Activated naive CD8-positive, alpha-beta T cell treated with anti-CD3 and anti-CD28 coated beads, Interleukin-2, amount 50 U/mL, for 16 hours (primary cell): ENCODE results near the gene DYTN.
A peak's percentile ranks its signal among the peaks of the same experiment; 100 is the strongest.
"Not testable (repeated sequence)": the region's sequence is repeated elsewhere in the genome, so short reads cannot be mapped to it uniquely, and the experiment has no call there.

Experiments
- DNase-seq: peaks from one replicate; pipeline ENCODE4 v3.0.0-alpha.2; 2020; ENCODE audit warnings: low read depth, low spot score

Gene DYTN, protein sequence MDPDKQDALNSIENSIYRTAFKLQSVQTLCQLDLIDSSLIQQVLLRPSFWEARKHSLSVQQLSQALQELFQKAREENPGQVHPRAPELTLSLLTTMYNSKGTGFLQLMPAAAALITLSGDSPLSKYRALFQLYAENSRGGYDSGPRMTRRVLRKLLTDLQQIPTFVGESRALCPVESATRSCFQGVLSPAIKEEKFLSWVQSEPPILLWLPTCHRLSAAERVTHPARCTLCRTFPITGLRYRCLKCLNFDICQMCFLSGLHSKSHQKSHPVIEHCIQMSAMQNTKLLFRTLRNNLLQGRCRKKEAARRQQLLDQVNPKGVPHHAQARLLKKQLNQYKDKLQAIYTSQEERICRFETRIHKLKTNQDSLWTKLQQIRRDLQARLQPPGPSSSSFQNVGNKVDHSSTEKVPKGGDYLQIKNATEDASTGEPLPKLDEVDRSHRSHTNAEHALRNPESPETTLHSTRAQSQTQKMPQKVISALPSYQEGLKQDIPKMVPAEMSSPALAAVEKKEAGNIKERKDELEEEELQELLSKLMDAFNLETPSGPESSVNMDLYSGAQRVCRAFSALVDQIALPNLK

GRCh38 chr2:206718296-206718695, at the start of gene DYTN:
TSS of gene DYTN (minus strand) at chr2:206718396. CDS start at chr2:206718279, 117 bp downstream.
- DNase-seq = no peak

- DNase-seq = no peak
These were observed 48.1 kb upstream of the DYTN start for GRCh38 chr2:206766057-206766930.

GRCh38 chr2:206765242-206766056, 47.3 kb upstream of the DYTN start, which contains the start of the genes FASTKD2 and MDH1B:
TSS of gene FASTKD2 (plus strand) at chr2:206765606. CDS start at chr2:206766694, 1,088 bp downstream.
TSS of gene MDH1B (minus strand) at chr2:206765328. CDS start at chr2:206765271, 57 bp downstream.
- peak; percentile 68 for DNase-seq

- no peak for DNase-seq
These were observed 46.6 kb upstream of the DYTN start for GRCh38 chr2:206764673-206765241.

DNA sequence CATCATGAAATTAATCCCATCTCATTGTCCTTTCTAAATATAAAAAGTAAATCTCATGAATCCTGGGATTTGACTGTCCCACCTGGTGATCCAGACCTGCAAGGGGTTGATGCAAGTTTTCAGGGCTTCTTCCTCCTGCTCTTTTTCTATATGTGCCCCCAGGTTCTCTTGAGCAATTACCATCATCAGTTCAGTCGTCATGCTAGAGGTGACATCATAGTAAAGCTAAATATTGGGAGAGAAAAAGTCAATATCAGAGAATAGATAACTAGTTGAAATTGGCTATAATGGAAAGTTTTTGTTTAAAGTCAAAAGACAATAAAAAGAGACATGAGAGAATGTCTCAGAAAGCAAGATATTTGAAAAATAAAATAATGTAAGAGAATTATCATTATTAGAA, 38.6 kb upstream of the DYTN start:
- no peak for DNase-seq

GRCh38 chr2:206740800-206741199, 22.6 kb upstream of the DYTN start:
- no peak for DNase-seq

DNA sequence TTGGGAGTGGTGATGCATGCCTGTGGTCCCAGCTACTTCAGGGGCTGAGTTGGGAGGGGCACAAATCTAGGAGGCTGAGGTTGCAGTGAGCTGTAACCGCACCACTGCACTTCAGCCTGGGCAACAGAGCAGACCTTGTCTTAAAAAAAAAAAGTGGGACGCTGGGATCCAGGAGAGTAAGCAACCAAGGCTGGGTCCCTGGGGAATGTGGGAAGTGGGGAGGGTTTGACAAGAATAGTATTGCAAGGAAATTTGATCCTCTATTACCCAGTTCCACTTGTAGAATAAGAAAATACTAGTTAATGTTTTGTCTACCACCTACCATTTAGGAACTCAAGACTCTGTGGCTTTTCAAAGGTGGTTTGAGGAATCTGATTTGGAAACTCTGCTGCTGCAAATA, 21.1 kb upstream of the DYTN start:
- no peak for DNase-seq

DNA sequence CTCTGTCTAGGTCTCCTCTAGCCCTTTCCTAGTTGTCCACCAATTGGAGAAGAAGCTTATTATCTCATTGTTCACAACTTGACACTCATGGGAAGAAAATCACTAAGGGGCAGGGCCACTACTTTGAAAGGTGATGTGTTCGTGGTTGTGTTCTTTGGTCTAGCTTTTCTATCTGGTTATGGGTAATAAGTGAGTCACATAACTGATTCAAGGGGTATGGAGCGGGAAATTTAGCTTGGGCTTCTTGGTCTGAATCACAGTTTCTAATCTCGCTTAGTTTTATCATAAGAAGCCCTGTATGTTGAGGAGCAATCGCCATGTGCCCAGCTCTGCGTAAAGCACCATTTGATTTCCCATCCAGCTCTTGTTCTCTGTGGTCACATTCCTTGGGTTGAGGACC, 18.7 kb upstream of the DYTN start:
- DNase-seq = no peak

GRCh38 chr2:206733341-206733740, 15.1 kb upstream of the DYTN start:
- no peak for DNase-seq

DNA sequence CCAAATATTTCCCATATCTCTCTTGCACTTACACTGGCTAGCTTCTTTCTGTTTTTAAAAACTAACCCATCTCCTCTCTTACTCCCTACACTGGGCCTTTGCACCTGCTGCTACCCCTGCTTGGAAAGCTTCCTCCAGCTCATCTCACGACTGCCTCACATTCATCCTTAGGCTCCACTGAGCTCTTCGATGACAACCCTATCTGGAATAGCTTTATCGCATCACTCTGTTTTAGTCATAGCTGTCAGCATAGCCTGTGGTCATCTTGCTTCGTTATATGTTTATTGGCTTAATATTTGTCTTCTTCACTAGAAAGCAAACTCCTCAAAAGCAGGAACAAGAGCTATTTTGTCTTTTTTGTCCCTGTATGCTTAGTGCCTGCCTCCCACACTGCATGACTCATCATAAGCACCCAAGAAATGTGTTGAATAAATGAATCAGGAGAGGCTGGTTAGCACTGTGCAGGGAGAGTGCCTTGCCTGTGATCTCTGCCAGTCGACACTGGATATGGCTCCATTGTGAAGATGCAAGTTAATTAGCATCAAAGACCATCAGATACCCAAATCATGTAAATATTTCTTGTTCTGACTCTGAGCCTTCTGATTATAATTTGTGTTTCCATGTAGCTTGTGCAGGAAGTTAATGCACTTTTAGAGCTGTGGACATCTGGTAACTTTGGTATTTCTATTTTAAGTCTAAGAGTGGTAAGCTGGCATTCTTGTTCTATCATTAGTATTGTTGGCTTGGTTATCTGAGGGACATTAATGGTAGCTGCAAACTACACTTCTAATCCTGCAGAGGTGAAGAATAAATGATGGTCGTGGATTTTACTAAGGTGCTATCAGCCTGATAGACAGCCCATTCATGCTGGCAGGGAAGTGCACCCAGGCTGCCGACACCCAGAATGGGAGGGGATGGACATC, 10.3 kb upstream of the DYTN start:
- no peak for DNase-seq

DNA sequence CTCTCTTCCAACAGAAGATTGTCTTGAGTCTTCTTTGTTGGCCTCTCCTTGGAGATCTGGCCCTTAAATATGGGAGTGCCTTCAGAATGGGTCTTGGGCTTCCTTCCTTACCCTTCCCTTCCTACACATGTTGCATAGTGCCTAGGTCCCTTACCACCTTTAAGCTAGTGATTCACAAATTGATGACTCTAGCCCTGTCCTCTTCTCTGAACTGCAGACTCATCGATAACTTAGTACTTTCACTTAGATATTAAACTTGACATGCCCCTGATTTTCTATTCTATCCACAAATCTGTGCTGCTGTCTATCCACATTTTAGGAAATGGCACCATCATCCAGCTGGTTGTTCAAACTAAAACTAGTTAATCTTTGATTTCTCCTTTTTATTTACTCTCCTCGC, 9.1 kb upstream of the DYTN start:
- no peak for DNase-seq

- no peak for DNase-seq
These were observed 5.1 kb upstream of the DYTN start for GRCh38 chr2:206723288-206723687.

- DNase-seq = no peak
These were observed 3.2 kb upstream of the DYTN start for GRCh38 chr2:206721256-206721920.

GRCh38 chr2:206716623-206717022, 1.6 kb downstream of the DYTN start:
- DNase-seq = no peak

DNA sequence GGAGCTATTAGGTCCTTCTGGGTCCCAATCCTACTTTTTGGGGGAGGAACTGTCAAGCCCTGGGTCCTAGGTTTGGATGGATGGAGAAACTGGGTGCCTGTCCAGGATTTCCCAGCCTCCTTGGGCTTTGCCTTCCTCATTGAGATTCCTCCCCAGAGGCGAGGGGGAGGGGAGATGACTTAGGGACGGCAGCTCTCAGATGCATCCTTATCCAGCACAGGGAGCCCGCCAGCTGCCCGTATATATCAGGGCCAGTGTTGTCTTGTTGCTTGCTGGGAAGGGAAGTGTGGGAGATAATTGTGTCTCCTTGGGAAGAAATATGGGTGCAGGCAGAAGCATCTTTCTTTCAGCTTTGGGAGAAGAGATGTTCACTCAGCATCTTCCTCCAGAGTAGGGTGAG, 3.0 kb downstream of the DYTN start:
- DNase-seq = not testable (repeated sequence)

GRCh38 chr2:206713746-206714145, 4.5 kb downstream of the DYTN start:
- no peak for DNase-seq

GRCh38 chr2:206708286-206708685, 9.9 kb downstream of the DYTN start:
- no peak for DNase-seq

DNA sequence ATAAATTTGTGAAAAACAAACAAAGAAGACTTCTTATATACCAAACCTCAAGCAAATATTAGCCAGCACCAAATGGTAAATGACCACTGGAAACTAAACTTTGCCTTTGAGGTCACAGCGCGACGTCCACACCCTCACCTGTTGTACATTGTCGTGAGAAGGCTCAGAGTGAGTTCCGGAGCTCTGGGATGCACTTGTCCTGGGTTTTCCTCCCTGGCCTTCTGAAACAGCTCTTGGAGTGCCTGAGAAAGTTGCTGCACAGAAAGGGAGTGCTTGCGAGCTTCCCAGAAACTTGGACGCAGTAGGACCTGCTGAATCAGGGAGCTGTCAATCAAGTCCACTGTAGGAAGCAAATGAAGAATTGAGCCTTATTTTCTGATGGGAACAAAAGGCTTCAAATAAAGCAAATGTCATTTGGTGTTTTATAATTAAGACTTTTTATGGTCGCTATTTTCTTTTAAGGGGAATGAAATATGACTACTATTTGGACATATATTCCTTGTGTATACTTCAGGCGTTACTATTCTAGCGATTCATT, 11.0 kb downstream of the DYTN start:
- no peak for DNase-seq
